Measurements from ENCODE around the gene TBL1XR1.

Gene TBL1XR1

GRCh38 chr3:177237206-177237605 lies 39.9 kb upstream of the TBL1XR1 start:
- TF ChIP-seq POLR2AphosphoS5 (IDR thresholded peaks at IDR 0.05; ENCODE audit: low read depth, low read length) (no peak), REST (IDR thresholded peaks at IDR 0.05; ENCODE audit: insufficient read depth in 1 of 2, low read depth in 2 of 2, low read length in 2 of 2) (no peak), FOXP2 (optimal IDR thresholded peaks at IDR 0.05; ENCODE audit: borderline replicate concordance, extremely low read depth, extremely low read length, insufficient read depth) (no peak), TAF1 (IDR thresholded peaks at IDR 0.05; ENCODE audit: borderline replicate concordance, insufficient read depth, low read length) (no peak), SIN3A (IDR thresholded peaks at IDR 0.05; ENCODE audit: borderline replicate concordance, insufficient read depth, low read length) (no peak)

- TF ChIP-seq POLR2AphosphoS5 (IDR thresholded peaks at IDR 0.05; ENCODE audit: low read depth, low read length) (no peak), SIN3A (IDR thresholded peaks at IDR 0.05; ENCODE audit: borderline replicate concordance, insufficient read depth, low read length) (no peak), FOXP2 (optimal IDR thresholded peaks at IDR 0.05; ENCODE audit: borderline replicate concordance, extremely low read depth, extremely low read length, insufficient read depth) (no peak)
These were observed 39.4 kb upstream of the TBL1XR1 start for GRCh38 chr3:177236704-177237103.

- TF ChIP-seq FOXP2 (optimal IDR thresholded peaks at IDR 0.05; ENCODE audit: borderline replicate concordance, extremely low read depth, extremely low read length, insufficient read depth) = no peak
- no peak for TF ChIP-seq TAF1 (IDR thresholded peaks at IDR 0.05; ENCODE audit: borderline replicate concordance, insufficient read depth, low read length)
- TF ChIP-seq REST (IDR thresholded peaks at IDR 0.05; ENCODE audit: insufficient read depth in 1 of 2, low read depth in 2 of 2, low read length in 2 of 2) = no peak
- no peak for TF ChIP-seq SIN3A (IDR thresholded peaks at IDR 0.05; ENCODE audit: borderline replicate concordance, insufficient read depth, low read length)
- no peak for TF ChIP-seq POLR2AphosphoS5 (IDR thresholded peaks at IDR 0.05; ENCODE audit: low read depth, low read length)
These were observed 36.8 kb upstream of the TBL1XR1 start for GRCh38 chr3:177234121-177234520.

- TF ChIP-seq SIN3A (IDR thresholded peaks at IDR 0.05; ENCODE audit: borderline replicate concordance, insufficient read depth, low read length) = no peak
- TF ChIP-seq POLR2AphosphoS5 (IDR thresholded peaks at IDR 0.05; ENCODE audit: low read depth, low read length) = no peak
- no peak for TF ChIP-seq REST (IDR thresholded peaks at IDR 0.05; ENCODE audit: insufficient read depth in 1 of 2, low read depth in 2 of 2, low read length in 2 of 2)
- no peak for TF ChIP-seq FOXP2 (optimal IDR thresholded peaks at IDR 0.05; ENCODE audit: borderline replicate concordance, extremely low read depth, extremely low read length, insufficient read depth)
- no peak for TF ChIP-seq TAF1 (IDR thresholded peaks at IDR 0.05; ENCODE audit: borderline replicate concordance, insufficient read depth, low read length)
These were observed 34.0 kb upstream of the TBL1XR1 start for GRCh38 chr3:177231242-177231641.

- TF ChIP-seq POLR2AphosphoS5 (IDR thresholded peaks at IDR 0.05; ENCODE audit: low read depth, low read length) (no peak), FOXP2 (optimal IDR thresholded peaks at IDR 0.05; ENCODE audit: borderline replicate concordance, extremely low read depth, extremely low read length, insufficient read depth) (no peak), REST (IDR thresholded peaks at IDR 0.05; ENCODE audit: insufficient read depth in 1 of 2, low read depth in 2 of 2, low read length in 2 of 2) (no peak), SIN3A (IDR thresholded peaks at IDR 0.05; ENCODE audit: borderline replicate concordance, insufficient read depth, low read length) (no peak), TAF1 (IDR thresholded peaks at IDR 0.05; ENCODE audit: borderline replicate concordance, insufficient read depth, low read length) (no peak)
These were observed 33.4 kb upstream of the TBL1XR1 start for GRCh38 chr3:177230641-177231040.

All from PFSK-1 (cell line).